ENCODE measurements around the gene TRIM13. TPM values are rescaled to one million over a fixed set of nuclear protein-coding genes. Genes with fewer than 3 reads are reported as not detected.
"Not testable (repeated sequence)": the region's sequence is repeated elsewhere in the genome, so short reads cannot be mapped to it uniquely, and the experiment has no call there.

TRIM13 gene
- total RNA-seq, 1 donor from 2014 or later = 17.9 TPM

- no peaks in the 10 kb centered on the region for H3K27me3 Mint-ChIP-seq (ENCODE audit: low read depth)
- H3K9me3 Mint-ChIP-seq = no peaks in the 10 kb centered on the region
- DNase-seq (ENCODE audit: low spot score) = no peak
- peaks cover 16% of the 10 kb centered on the region for H3K36me3 Mint-ChIP-seq (ENCODE audit: low read depth)
- peaks cover 6% of the 10 kb centered on the region for H3K4me1 Mint-ChIP-seq (ENCODE audit: low read depth)
- no peak overlapping the region for H3K27ac Mint-ChIP-seq
- H3K4me3 Mint-ChIP-seq (ENCODE audit: low read depth) = no peak overlapping the region
- intact Hi-C loops (cut with micrococcal nuclease) = loop anchor here (2.0 kb wide), 1 partner anchor 555 kb away; no protein-coding TSS in a partner anchor
Measured at GRCh38 chr13:49977992-49978391, 18.9 kb upstream of the TRIM13 start.

GRCh38 chr13:49980266-49980665 is 16.6 kb upstream of the TRIM13 start:
- H3K9me3 Mint-ChIP-seq = no peaks in the 10 kb centered on the region
- no peak overlapping the region for H3K4me3 Mint-ChIP-seq (ENCODE audit: low read depth)
- H3K27ac Mint-ChIP-seq = no peak overlapping the region
- H3K36me3 Mint-ChIP-seq (ENCODE audit: low read depth) = peaks cover 20% of the 10 kb centered on the region
- H3K27me3 Mint-ChIP-seq (ENCODE audit: low read depth) = no peaks in the 10 kb centered on the region
- no peak for DNase-seq (ENCODE audit: low spot score)
- peaks cover 4% of the 10 kb centered on the region for H3K4me1 Mint-ChIP-seq (ENCODE audit: low read depth)
- intact Hi-C loops (cut with micrococcal nuclease) = no loop called here

GRCh38 chr13:49985129-49985528 is 11.7 kb upstream of the TRIM13 start:
- intact Hi-C loops (cut with micrococcal nuclease) = no loop called here
- Mint-ChIP-seq H3K4me1 (ENCODE audit: low read depth) (no peaks in the 10 kb centered on the region), H3K4me3 (ENCODE audit: low read depth) (no peak overlapping the region), H3K27ac (no peak overlapping the region), H3K36me3 (ENCODE audit: low read depth) (peaks cover 33% of the 10 kb centered on the region), H3K27me3 (ENCODE audit: low read depth) (no peaks in the 10 kb centered on the region), H3K9me3 (no peaks in the 10 kb centered on the region)
- no peak for DNase-seq (ENCODE audit: low spot score)

GRCh38 chr13:49986471-49986870 is 10.4 kb upstream of the TRIM13 start:
- no peak overlapping the region for H3K4me3 Mint-ChIP-seq (ENCODE audit: low read depth)
- H3K27me3 Mint-ChIP-seq (ENCODE audit: low read depth) = no peaks in the 10 kb centered on the region
- H3K36me3 Mint-ChIP-seq (ENCODE audit: low read depth) = peaks cover 34% of the 10 kb centered on the region
- no peak overlapping the region for H3K27ac Mint-ChIP-seq
- no peaks in the 10 kb centered on the region for H3K9me3 Mint-ChIP-seq
- H3K4me1 Mint-ChIP-seq (ENCODE audit: low read depth) = no peaks in the 10 kb centered on the region
- no peak for DNase-seq (ENCODE audit: low spot score)
- intact Hi-C loops (cut with micrococcal nuclease) = no loop called here

- intact Hi-C loops (cut with micrococcal nuclease) = loop anchor here (10.0 kb wide), 1 partner anchor 374 kb away; no protein-coding TSS in a partner anchor
- not testable (repeated sequence) for H3K4me1 Mint-ChIP-seq (ENCODE audit: low read depth); H3K27ac Mint-ChIP-seq; H3K4me3 Mint-ChIP-seq (ENCODE audit: low read depth); H3K9me3 Mint-ChIP-seq; H3K27me3 Mint-ChIP-seq (ENCODE audit: low read depth); DNase-seq (ENCODE audit: low spot score)
- H3K36me3 Mint-ChIP-seq (ENCODE audit: low read depth) = peaks cover 29% of the 10 kb centered on the region
Measured at GRCh38 chr13:49990612-49991011, 6.2 kb upstream of the TRIM13 start.

GRCh38 chr13:49993111-49993510 is 3.7 kb upstream of the TRIM13 start:
- Mint-ChIP-seq H3K4me1 (ENCODE audit: low read depth) (peaks cover 7% of the 10 kb centered on the region), H3K4me3 (ENCODE audit: low read depth) (no peak overlapping the region), H3K27me3 (ENCODE audit: low read depth) (no peaks in the 10 kb centered on the region), H3K9me3 (no peaks in the 10 kb centered on the region), H3K36me3 (ENCODE audit: low read depth) (peaks cover 33% of the 10 kb centered on the region), H3K27ac (no peak overlapping the region)
- intact Hi-C loops (cut with micrococcal nuclease) = loop anchor here (10.0 kb wide), 1 partner anchor 372 kb away; no protein-coding TSS in a partner anchor
- DNase-seq (ENCODE audit: low spot score) = no peak

- Mint-ChIP-seq H3K36me3 (ENCODE audit: low read depth) (peaks cover 34% of the 10 kb centered on the region), H3K4me3 (ENCODE audit: low read depth) (no peak overlapping the region), H3K27ac (no peak overlapping the region), H3K27me3 (ENCODE audit: low read depth) (no peaks in the 10 kb centered on the region), H3K9me3 (no peaks in the 10 kb centered on the region), H3K4me1 (ENCODE audit: low read depth) (peaks cover 13% of the 10 kb centered on the region)
- intact Hi-C loops (cut with micrococcal nuclease) = loop anchor here (10.0 kb wide), 1 partner anchor 371 kb away; no protein-coding TSS in a partner anchor
- DNase-seq (ENCODE audit: low spot score) = no peak
Measured at GRCh38 chr13:49993666-49994065, 3.2 kb upstream of the TRIM13 start.

- Mint-ChIP-seq H3K27ac (peak overlapping the region; percentile 41), H3K9me3 (no peaks in the 10 kb centered on the region), H3K4me3 (ENCODE audit: low read depth) (peak overlapping the region; percentile 59), H3K27me3 (ENCODE audit: low read depth) (no peaks in the 10 kb centered on the region), H3K36me3 (ENCODE audit: low read depth) (peaks cover 39% of the 10 kb centered on the region), H3K4me1 (ENCODE audit: low read depth) (peaks cover 25% of the 10 kb centered on the region)
- intact Hi-C loops (cut with micrococcal nuclease) = loop anchor here (5.0 to 10.0 kb wide), 6 partner anchors 42 to 897 kb away; partner anchors contain the start of gene KPNA3
- DNase-seq (ENCODE audit: low spot score) = no peak
Measured at GRCh38 chr13:49995625-49996101, 1.2 kb upstream of the TRIM13 start.

GRCh38 chr13:49996161-49996915 is 504 bp upstream of the TRIM13 start:
- intact Hi-C loops (cut with micrococcal nuclease) = loop anchor here (5.0 to 10.0 kb wide), 6 partner anchors 41 to 896 kb away; partner anchors contain the start of gene KPNA3
- peak overlapping the region; percentile 59 for H3K4me3 Mint-ChIP-seq (ENCODE audit: low read depth)
- peaks cover 25% of the 10 kb centered on the region for H3K4me1 Mint-ChIP-seq (ENCODE audit: low read depth)
- no peak overlapping the region for H3K27ac Mint-ChIP-seq
- H3K27me3 Mint-ChIP-seq (ENCODE audit: low read depth) = no peaks in the 10 kb centered on the region
- DNase-seq (ENCODE audit: low spot score) = peak; percentile 86
- H3K36me3 Mint-ChIP-seq (ENCODE audit: low read depth) = peaks cover 41% of the 10 kb centered on the region
- H3K9me3 Mint-ChIP-seq = no peaks in the 10 kb centered on the region

- peak overlapping the region; percentile 47 for H3K27ac Mint-ChIP-seq
- H3K36me3 Mint-ChIP-seq (ENCODE audit: low read depth) = peaks cover 45% of the 10 kb centered on the region
- H3K9me3 Mint-ChIP-seq = no peaks in the 10 kb centered on the region
- H3K4me3 Mint-ChIP-seq (ENCODE audit: low read depth) = peak overlapping the region; percentile 85
- H3K27me3 Mint-ChIP-seq (ENCODE audit: low read depth) = no peaks in the 10 kb centered on the region
- intact Hi-C loops (cut with micrococcal nuclease) = loop anchor here (1.0 to 10.0 kb wide), 9 partner anchors 39 to 914 kb away; partner anchors contain the start of gene KPNA3
- peaks cover 31% of the 10 kb centered on the region for H3K4me1 Mint-ChIP-seq (ENCODE audit: low read depth)
- DNase-seq (ENCODE audit: low spot score) = no peak
Measured at GRCh38 chr13:49997955-49998354, 1.1 kb downstream of the TRIM13 start.

GRCh38 chr13:49998714-49999624 is 2.1 kb downstream of the TRIM13 start:
- Mint-ChIP-seq H3K27me3 (ENCODE audit: low read depth) (no peaks in the 10 kb centered on the region), H3K9me3 (no peaks in the 10 kb centered on the region), H3K4me1 (ENCODE audit: low read depth) (peaks cover 31% of the 10 kb centered on the region), H3K36me3 (ENCODE audit: low read depth) (peaks cover 51% of the 10 kb centered on the region), H3K4me3 (ENCODE audit: low read depth) (peak overlapping the region; percentile 85), H3K27ac (no peak overlapping the region)
- DNase-seq (ENCODE audit: low spot score) = no peak
- intact Hi-C loops (cut with micrococcal nuclease) = loop anchor here (5.0 to 10.0 kb wide), 6 partner anchors 38 to 893 kb away; partner anchors contain the start of gene KPNA3

GRCh38 chr13:50001287-50001686 is 4.4 kb downstream of the TRIM13 start:
- Mint-ChIP-seq H3K27ac (no peak overlapping the region), H3K4me3 (ENCODE audit: low read depth) (no peak overlapping the region), H3K9me3 (peaks cover 3% of the 10 kb centered on the region), H3K27me3 (ENCODE audit: low read depth) (no peaks in the 10 kb centered on the region), H3K4me1 (ENCODE audit: low read depth) (peaks cover 33% of the 10 kb centered on the region), H3K36me3 (ENCODE audit: low read depth) (peaks cover 69% of the 10 kb centered on the region)
- intact Hi-C loops (cut with micrococcal nuclease) = no loop called here
- DNase-seq (ENCODE audit: low spot score) = no peak
